SK-N-SH (cell line): ENCODE measurements around the gene FLNA. TPM values are rescaled to one million over a fixed set of nuclear protein-coding genes. Genes with fewer than 3 reads are reported as not detected.

Experiments used
- CTCF ChIA-PET: fragments of 300-600, 350-600 bp; formaldehyde crosslinking; extraction: SDS; loops from one replicate; lab custom pipeline; 2021; lab: Yijun Ruan, JAX
- POLR2A ChIA-PET: fragments of 350-600 bp; sonication (Branson Sonifier 250); formaldehyde crosslinking; extraction: SDS; loops from one replicate; lab custom pipeline; 2020; ENCODE audit warnings: antibody characterized with exemption, inconsistent platforms; lab: Yijun Ruan, JAX
- DNase-seq: peaks from one replicate; pipeline ENCODE4 v3.0.0; 2012
- H2AFZ ChIP-seq: fragments of 200-600 bp; sonication (generic); 2 replicates; pipeline ENCODE4 v1.8.1; 2016; ENCODE audit warnings: antibody characterized with exemption, mild to moderate bottlenecking, low read depth
- H3F3A ChIP-seq: fragments of 200-600 bp; sonication (generic); replicated peaks from 2 replicates; pipeline ENCODE3; 2016; ENCODE audit warnings: antibody characterized with exemption, mild to moderate bottlenecking; ENCODE audit not compliant: insufficient read depth
- H3K27ac ChIP-seq, 2 experiments: fragments of 200-500 bp in 1 of 2; fragments of 200-600 bp in 1 of 2; sonication (Bioruptor generic) in 1 of 2; sonication (generic), shearing (Covaris generic) in 1 of 2; 2 replicates each; pipeline versions ENCODE4 v1.5.1 to v1.6.1; 2014 to 2016; ENCODE audit warnings: low read depth in 2 of 2, inconsistent platforms in 1 of 2, low read length in 1 of 2, mild to moderate bottlenecking in 1 of 2, mixed read lengths in 1 of 2
- H3K27me3 ChIP-seq: fragments of 200-600 bp; sonication (generic), shearing (Covaris generic); 2 replicates; pipeline ENCODE4 v1.6.1; 2016; ENCODE audit warnings: mixed run types; ENCODE audit not compliant: insufficient read depth
- H3K36me3 ChIP-seq, 2 experiments: fragments of 200-500 bp in 1 of 2; fragments of 200-600 bp in 1 of 2; sonication (Bioruptor generic) in 1 of 2; sonication (generic) in 1 of 2; replicated peaks in 1 of 2; 2 replicates each; pipeline versions ENCODE3 to v1.5.1; 2014 to 2016; ENCODE audit warnings: low read length in 1 of 2, mild to moderate bottlenecking in 1 of 2; ENCODE audit not compliant: insufficient read depth in 2 of 2, control insufficient read depth in 1 of 2
- H3K4me1 ChIP-seq, 2 experiments: fragments of 200-500 bp in 1 of 2; fragments of 200-600 bp in 1 of 2; sonication (Bioruptor generic) in 1 of 2; sonication (generic), shearing (Covaris generic) in 1 of 2; 2 replicates each; pipeline versions ENCODE4 v1.5.1 to v1.6.1; 2014 to 2016; ENCODE audit warnings: low read depth in 1 of 2, low read length in 1 of 2, mixed run types in 1 of 2; ENCODE audit not compliant: insufficient read depth in 2 of 2, control insufficient read depth in 1 of 2
- H3K4me2 ChIP-seq: fragments of 200-600 bp; sonication (generic), shearing (Covaris generic); 2 replicates; pipeline ENCODE4 v1.6.1; 2017; ENCODE audit warnings: mixed run types
- H3K4me3 ChIP-seq, 2 experiments: fragments of 200-500 bp in 1 of 2; fragments of 200-600 bp in 1 of 2; sonication (Bioruptor generic) in 1 of 2; sonication (generic), shearing (Covaris generic) in 1 of 2; 2 replicates each; pipeline versions ENCODE4 v1.5.1 to v1.8.1; 2014 to 2016; ENCODE audit warnings: low read depth in 2 of 2, inconsistent platforms in 1 of 2, low read length in 1 of 2, mild to moderate bottlenecking in 1 of 2, mixed read lengths in 1 of 2, moderate library complexity in 1 of 2
- H3K79me2 ChIP-seq: fragments of 200-600 bp; sonication (generic); 2 replicates; pipeline ENCODE4 v1.8.1; 2017; ENCODE audit warnings: mild to moderate bottlenecking; ENCODE audit not compliant: insufficient read depth
- H3K9ac ChIP-seq: fragments of 200-600 bp; sonication (generic); 2 replicates; pipeline ENCODE4 v1.6.1; 2017; ENCODE audit warnings: mixed run types
- H3K9me2 ChIP-seq: fragments of 200-600 bp; sonication (generic); 2 replicates; pipeline ENCODE4 v1.6.1; 2017; ENCODE audit warnings: mixed run types
- H3K9me3 ChIP-seq: fragments of 200-600 bp; sonication (generic); 2 replicates; pipeline ENCODE4 v1.6.1; 2017; ENCODE audit warnings: mixed run types, mild to moderate bottlenecking, moderate library complexity
- H4K20me1 ChIP-seq: fragments of 200-600 bp; sonication (generic); 2 replicates; pipeline ENCODE4 v1.6.1; 2017; ENCODE audit warnings: mild to moderate bottlenecking, mixed run types; ENCODE audit not compliant: insufficient read depth
- EZH2phosphoT487 ChIP-seq: fragments of 200-600 bp; sonication (generic); IDR thresholded peaks from 2 replicates; pipeline ENCODE4 v1.6.1; 2017; ENCODE audit warnings: low read depth, mixed run types, mild to moderate bottlenecking, antibody characterized with exemption, moderate library complexity, borderline replicate concordance
- FOSL2 ChIP-seq: IDR thresholded peaks from 2 replicates; pipeline ENCODE4 v1.4.0; 2012; ENCODE audit warnings: low read depth, mild to moderate bottlenecking, moderate library complexity, borderline replicate concordance
- FOXJ3 ChIP-seq: sonication (generic); formaldehyde crosslinking; IDR thresholded peaks from 2 replicates; pipeline ENCODE4 v1.5.1; 2020; ENCODE audit warnings: mild to moderate bottlenecking, missing genetic modification reagents
- FOXM1 ChIP-seq: IDR thresholded peaks from 2 replicates; pipeline ENCODE4 v1.4.0; 2012; ENCODE audit warnings: low read depth, mild to moderate bottlenecking
- GATA2 ChIP-seq: sonication (generic); formaldehyde crosslinking; IDR thresholded peaks from 2 replicates; pipeline ENCODE4 v1.5.0; 2020; ENCODE audit warnings: mild to moderate bottlenecking, missing genetic modification reagents
- MEF2A ChIP-seq: IDR thresholded peaks from 2 replicates; pipeline ENCODE4 v1.4.0; 2012; ENCODE audit warnings: low read depth, borderline replicate concordance
- NFIC ChIP-seq: IDR thresholded peaks from 2 replicates; pipeline ENCODE4 v1.4.0; 2012; ENCODE audit warnings: borderline replicate concordance
- POLR2AphosphoS5 ChIP-seq: IDR thresholded peaks from 2 replicates; pipeline ENCODE4 v1.6.1; 2012; ENCODE audit warnings: low read depth, low read length
- RAD21 ChIP-seq: IDR thresholded peaks from 2 replicates; pipeline ENCODE4 v1.6.1; 2012; ENCODE audit warnings: mild to moderate bottlenecking, low read length
- RCOR1 ChIP-seq: fragments of 150-350 bp; IDR thresholded peaks from 2 replicates; pipeline ENCODE4 v1.6.1; 2017; ENCODE audit warnings: antibody characterized with exemption, low read length
- RXRA ChIP-seq: IDR thresholded peaks from 2 replicates; pipeline ENCODE4 v1.4.0; 2012; ENCODE audit warnings: low read depth, mild to moderate bottlenecking, borderline replicate concordance
- SIN3A ChIP-seq: IDR thresholded peaks from 2 replicates; pipeline ENCODE4 v1.6.1; 2012; ENCODE audit warnings: low read depth, mild to moderate bottlenecking, low read length, moderate library complexity, borderline replicate concordance
- SMC3 ChIP-seq: IDR thresholded peaks from 2 replicates; pipeline ENCODE4 v1.6.1; 2012; ENCODE audit warnings: low read depth, low read length, improper control_type of control experiment
- TAF1 ChIP-seq: IDR thresholded peaks from 2 replicates; pipeline ENCODE4 v1.6.1; 2012; ENCODE audit warnings: low read depth, mild to moderate bottlenecking, low read length, moderate library complexity, borderline replicate concordance
- TCF12 ChIP-seq: IDR thresholded peaks from 2 replicates; pipeline ENCODE4 v1.4.0; 2012
- WGBS: methylation state at CpG from one replicate; pipeline ENCODE4 v1.1.6; 2017; ENCODE audit warnings: low lambda C conversion rate; 5-methylcytosine and 5-hydroxymethylcytosine counted together
- polyA plus RNA-seq, 3 experiments: library from polyadenylated mRNA; depleted of rRNA; stranded (reverse); fragments of >200 nt; gene quantifications; 2 replicates each; pipeline ENCODE4 v1.2.3, GENCODE V29; 2012
- TF ChIP-seq, protein P1 (sequence below): IDR thresholded peaks from 2 replicates; pipeline ENCODE4 v1.6.1; 2012; ENCODE audit warnings: mild to moderate bottlenecking, low read depth, low read length, moderate library complexity
- TF ChIP-seq, protein P2 (sequence below): IDR thresholded peaks from 2 replicates; pipeline ENCODE4; 2012
- TF ChIP-seq, protein P3 (sequence below): fragments of 150-350 bp; IDR thresholded peaks from 2 replicates; pipeline ENCODE4 v1.6.1; 2017; ENCODE audit warnings: antibody characterized with exemption, low read length, low read depth, borderline replicate concordance
- TF ChIP-seq, protein P4 (sequence below): IDR thresholded peaks from 2 replicates; pipeline ENCODE4 v1.4.0; 2012; ENCODE audit warnings: low read depth
- TF ChIP-seq, protein P5 (sequence below): fragments of 150-350 bp; IDR thresholded peaks from 2 replicates; pipeline ENCODE4 v1.6.1; 2016; ENCODE audit warnings: mild to moderate bottlenecking, low read depth, low read length

FLNA gene
- polyA plus RNA-seq, 1 of the 3 experiments (the other 2 are of a cell fraction) = 550 TPM

DNA sequence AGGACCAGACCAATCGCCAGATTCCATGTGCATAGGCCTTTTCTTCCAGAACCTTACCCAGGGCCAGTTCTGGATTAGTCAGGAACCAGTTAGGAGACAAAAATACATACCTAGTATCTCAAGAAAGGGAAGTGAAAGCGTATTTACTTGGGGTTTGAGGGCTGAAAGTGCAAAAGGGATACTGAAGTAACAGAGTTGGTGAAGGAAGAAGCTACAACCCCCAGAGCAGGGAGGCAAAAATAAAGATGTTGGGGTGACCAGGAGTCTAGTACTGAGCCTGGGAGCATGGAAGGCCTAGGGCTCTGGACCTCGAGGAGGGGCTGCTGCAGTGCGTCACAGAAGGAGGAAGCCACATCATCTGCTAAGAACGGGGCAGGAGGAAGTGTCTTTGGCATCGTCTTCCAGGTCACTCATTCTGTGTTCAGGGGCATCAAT lies 40.6 kb downstream of the FLNA start:
- no peaks in the 10 kb centered on the region for H3K9me3 ChIP-seq
- H3K79me2 ChIP-seq = no peaks in the 10 kb centered on the region
- H3F3A ChIP-seq = no peaks in the 10 kb centered on the region
- H3K9ac ChIP-seq = no peak overlapping the region
- H2AFZ ChIP-seq = no peak overlapping the region
- no peak overlapping the region for H3K4me2 ChIP-seq
- POLR2A ChIA-PET = no interaction called here
- H3K9me2 ChIP-seq = no peaks in the 10 kb centered on the region
- TF ChIP-seq POLR2AphosphoS5 = no peak
- no peak for TF ChIP-seq FOSL2
- no peak for TF ChIP-seq TCF12
- no peak for TF ChIP-seq TAF1
- TF ChIP-seq, protein P1, sequence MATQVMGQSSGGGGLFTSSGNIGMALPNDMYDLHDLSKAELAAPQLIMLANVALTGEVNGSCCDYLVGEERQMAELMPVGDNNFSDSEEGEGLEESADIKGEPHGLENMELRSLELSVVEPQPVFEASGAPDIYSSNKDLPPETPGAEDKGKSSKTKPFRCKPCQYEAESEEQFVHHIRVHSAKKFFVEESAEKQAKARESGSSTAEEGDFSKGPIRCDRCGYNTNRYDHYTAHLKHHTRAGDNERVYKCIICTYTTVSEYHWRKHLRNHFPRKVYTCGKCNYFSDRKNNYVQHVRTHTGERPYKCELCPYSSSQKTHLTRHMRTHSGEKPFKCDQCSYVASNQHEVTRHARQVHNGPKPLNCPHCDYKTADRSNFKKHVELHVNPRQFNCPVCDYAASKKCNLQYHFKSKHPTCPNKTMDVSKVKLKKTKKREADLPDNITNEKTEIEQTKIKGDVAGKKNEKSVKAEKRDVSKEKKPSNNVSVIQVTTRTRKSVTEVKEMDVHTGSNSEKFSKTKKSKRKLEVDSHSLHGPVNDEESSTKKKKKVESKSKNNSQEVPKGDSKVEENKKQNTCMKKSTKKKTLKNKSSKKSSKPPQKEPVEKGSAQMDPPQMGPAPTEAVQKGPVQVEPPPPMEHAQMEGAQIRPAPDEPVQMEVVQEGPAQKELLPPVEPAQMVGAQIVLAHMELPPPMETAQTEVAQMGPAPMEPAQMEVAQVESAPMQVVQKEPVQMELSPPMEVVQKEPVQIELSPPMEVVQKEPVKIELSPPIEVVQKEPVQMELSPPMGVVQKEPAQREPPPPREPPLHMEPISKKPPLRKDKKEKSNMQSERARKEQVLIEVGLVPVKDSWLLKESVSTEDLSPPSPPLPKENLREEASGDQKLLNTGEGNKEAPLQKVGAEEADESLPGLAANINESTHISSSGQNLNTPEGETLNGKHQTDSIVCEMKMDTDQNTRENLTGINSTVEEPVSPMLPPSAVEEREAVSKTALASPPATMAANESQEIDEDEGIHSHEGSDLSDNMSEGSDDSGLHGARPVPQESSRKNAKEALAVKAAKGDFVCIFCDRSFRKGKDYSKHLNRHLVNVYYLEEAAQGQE = no peak
- TF ChIP-seq, protein P2, sequence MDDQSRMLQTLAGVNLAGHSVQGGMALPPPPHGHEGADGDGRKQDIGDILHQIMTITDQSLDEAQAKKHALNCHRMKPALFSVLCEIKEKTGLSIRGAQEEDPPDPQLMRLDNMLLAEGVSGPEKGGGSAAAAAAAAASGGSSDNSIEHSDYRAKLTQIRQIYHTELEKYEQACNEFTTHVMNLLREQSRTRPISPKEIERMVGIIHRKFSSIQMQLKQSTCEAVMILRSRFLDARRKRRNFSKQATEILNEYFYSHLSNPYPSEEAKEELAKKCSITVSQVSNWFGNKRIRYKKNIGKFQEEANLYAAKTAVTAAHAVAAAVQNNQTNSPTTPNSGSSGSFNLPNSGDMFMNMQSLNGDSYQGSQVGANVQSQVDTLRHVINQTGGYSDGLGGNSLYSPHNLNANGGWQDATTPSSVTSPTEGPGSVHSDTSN = no peak
- TF ChIP-seq SIN3A = no peak
- TF ChIP-seq FOXM1 = no peak
- no peak for TF ChIP-seq RAD21
- TF ChIP-seq, protein P3, sequence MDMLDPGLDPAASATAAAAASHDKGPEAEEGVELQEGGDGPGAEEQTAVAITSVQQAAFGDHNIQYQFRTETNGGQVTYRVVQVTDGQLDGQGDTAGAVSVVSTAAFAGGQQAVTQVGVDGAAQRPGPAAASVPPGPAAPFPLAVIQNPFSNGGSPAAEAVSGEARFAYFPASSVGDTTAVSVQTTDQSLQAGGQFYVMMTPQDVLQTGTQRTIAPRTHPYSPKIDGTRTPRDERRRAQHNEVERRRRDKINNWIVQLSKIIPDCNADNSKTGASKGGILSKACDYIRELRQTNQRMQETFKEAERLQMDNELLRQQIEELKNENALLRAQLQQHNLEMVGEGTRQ = no peak
- no peak for TF ChIP-seq RXRA
- TF ChIP-seq, protein P4, sequence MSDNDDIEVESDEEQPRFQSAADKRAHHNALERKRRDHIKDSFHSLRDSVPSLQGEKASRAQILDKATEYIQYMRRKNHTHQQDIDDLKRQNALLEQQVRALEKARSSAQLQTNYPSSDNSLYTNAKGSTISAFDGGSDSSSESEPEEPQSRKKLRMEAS = no peak
- no peak for TF ChIP-seq RCOR1
- no peak for TF ChIP-seq EZH2phosphoT487
- TF ChIP-seq MEF2A = no peak
- no peak for TF ChIP-seq SMC3
- TF ChIP-seq FOXJ3 (CRISPR knock-in tag) = no peak
- TF ChIP-seq, protein P5, sequence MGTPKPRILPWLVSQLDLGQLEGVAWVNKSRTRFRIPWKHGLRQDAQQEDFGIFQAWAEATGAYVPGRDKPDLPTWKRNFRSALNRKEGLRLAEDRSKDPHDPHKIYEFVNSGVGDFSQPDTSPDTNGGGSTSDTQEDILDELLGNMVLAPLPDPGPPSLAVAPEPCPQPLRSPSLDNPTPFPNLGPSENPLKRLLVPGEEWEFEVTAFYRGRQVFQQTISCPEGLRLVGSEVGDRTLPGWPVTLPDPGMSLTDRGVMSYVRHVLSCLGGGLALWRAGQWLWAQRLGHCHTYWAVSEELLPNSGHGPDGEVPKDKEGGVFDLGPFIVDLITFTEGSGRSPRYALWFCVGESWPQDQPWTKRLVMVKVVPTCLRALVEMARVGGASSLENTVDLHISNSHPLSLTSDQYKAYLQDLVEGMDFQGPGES = no peak
- TF ChIP-seq NFIC = no peak
- TF ChIP-seq GATA2 (CRISPR knock-in tag) = no peak
- H4K20me1 ChIP-seq = no peaks in the 10 kb centered on the region
- no peak overlapping the region for H3K4me3 ChIP-seq
- no peak overlapping the region for H3K27ac ChIP-seq
- 41% methylated on average over 4 of the region's 6 CpGs for WGBS
- H3K36me3 ChIP-seq = no peaks in the 10 kb centered on the region
- CTCF ChIA-PET = interaction anchor here (1.5 kb wide), 1 partner anchor 26 kb away, joined by 5 read pairs; no protein-coding TSS in a partner anchor
- peaks cover 46% of the 10 kb centered on the region; the same call in 1 of the 2 replicates for H3K27me3 ChIP-seq
- no peaks in the 10 kb centered on the region for H3K4me1 ChIP-seq
- DNase-seq = no peak
